Measurements from ENCODE around the gene MGAT5.

DNA sequence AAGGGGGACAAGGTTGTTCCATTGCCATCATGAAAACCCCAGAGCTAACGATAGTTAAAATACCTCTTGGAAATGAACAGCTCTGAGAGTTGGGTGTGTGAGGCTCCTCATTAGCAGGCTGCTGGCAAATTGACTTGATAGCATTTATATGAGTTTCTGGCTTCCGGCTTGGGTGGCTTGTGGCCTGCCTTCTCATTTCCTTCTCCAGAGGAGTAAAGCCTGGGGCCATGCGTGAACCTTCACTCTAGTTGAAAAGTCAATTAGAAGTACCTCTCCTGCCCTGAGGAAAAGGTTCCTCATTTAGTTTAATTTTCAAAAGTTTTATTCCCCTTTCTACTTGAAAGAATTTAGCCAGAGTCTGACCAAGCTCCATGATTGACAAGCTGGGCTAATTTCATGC lies 67.1 kb downstream of the MGAT5 start:
- TF ChIP-seq, protein P1, sequence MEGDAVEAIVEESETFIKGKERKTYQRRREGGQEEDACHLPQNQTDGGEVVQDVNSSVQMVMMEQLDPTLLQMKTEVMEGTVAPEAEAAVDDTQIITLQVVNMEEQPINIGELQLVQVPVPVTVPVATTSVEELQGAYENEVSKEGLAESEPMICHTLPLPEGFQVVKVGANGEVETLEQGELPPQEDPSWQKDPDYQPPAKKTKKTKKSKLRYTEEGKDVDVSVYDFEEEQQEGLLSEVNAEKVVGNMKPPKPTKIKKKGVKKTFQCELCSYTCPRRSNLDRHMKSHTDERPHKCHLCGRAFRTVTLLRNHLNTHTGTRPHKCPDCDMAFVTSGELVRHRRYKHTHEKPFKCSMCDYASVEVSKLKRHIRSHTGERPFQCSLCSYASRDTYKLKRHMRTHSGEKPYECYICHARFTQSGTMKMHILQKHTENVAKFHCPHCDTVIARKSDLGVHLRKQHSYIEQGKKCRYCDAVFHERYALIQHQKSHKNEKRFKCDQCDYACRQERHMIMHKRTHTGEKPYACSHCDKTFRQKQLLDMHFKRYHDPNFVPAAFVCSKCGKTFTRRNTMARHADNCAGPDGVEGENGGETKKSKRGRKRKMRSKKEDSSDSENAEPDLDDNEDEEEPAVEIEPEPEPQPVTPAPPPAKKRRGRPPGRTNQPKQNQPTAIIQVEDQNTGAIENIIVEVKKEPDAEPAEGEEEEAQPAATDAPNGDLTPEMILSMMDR (IDR thresholded peaks at IDR 0.05; ENCODE audit: low read length), result no peak
- no peak for TF ChIP-seq EZH2 (IDR thresholded peaks at IDR 0.05; ENCODE audit: borderline replicate concordance, low read length)
